HepG2 (cell line): Measurements from ENCODE around the gene HOXA9. TPM values are rescaled to one million over a fixed set of nuclear protein-coding genes. Genes with fewer than 3 reads are reported as not detected.

ENCODE experiments used
- DNMT3B ChIP-seq: conservative IDR thresholded peaks from 2 replicates; pipeline ENCODE4 v1.6.1; 2016; ENCODE audit warnings: missing biosample characterization, control low read depth
- ETV5 ChIP-seq: IDR thresholded peaks from 2 replicates; pipeline ENCODE4 v1.6.1; 2018; ENCODE audit warnings: missing biosample characterization, missing genetic modification reagents, inconsistent platforms, borderline replicate concordance
- KDM6A ChIP-seq: IDR thresholded peaks from 2 replicates; pipeline ENCODE4 v1.6.1; 2016; ENCODE audit warnings: low read depth
- KMT2A ChIP-seq: sonication (generic); formaldehyde crosslinking; IDR thresholded peaks from 2 replicates; pipeline ENCODE4 v1.4.0; 2020; ENCODE audit warnings: missing genetic modification reagents
- MED8 ChIP-seq: sonication (generic); formaldehyde crosslinking; IDR thresholded peaks from 2 replicates; pipeline ENCODE4 v1.8.1; 2023; ENCODE audit warnings: mild to moderate bottlenecking, missing genetic modification reagents; ENCODE audit not compliant: insufficient replicate concordance
- MTF2 ChIP-seq: sonication (generic); formaldehyde crosslinking; IDR thresholded peaks from 2 replicates; pipeline ENCODE4 v1.5.0; 2020; ENCODE audit warnings: missing genetic modification reagents, borderline replicate concordance
- POLR2A ChIP-seq, 2 experiments: IDR thresholded peaks; 2 replicates each; pipeline ENCODE4 v1.6.1; 2011; ENCODE audit warnings: low read depth in 2 of 2, low read length in 2 of 2, mild to moderate bottlenecking in 1 of 2, moderate library complexity in 1 of 2; ENCODE audit not compliant: insufficient read depth in 1 of 2
- RAD51 ChIP-seq: fragments of 450-650 bp; IDR thresholded peaks from 2 replicates; pipeline ENCODE4 v1.6.1; 2016; ENCODE audit warnings: borderline replicate concordance
- RELA ChIP-seq: sonication (generic); formaldehyde crosslinking; IDR thresholded peaks from 2 replicates; pipeline ENCODE4 v1.4.0; 2020; ENCODE audit warnings: missing genetic modification reagents
- SALL2 ChIP-seq: sonication (generic); formaldehyde crosslinking; IDR thresholded peaks from 2 replicates; pipeline ENCODE4 v1.8.1; 2023; ENCODE audit warnings: mild to moderate bottlenecking, missing genetic modification reagents, inconsistent platforms
- SIN3A ChIP-seq: IDR thresholded peaks from 2 replicates; pipeline ENCODE4 v1.6.1; 2011; ENCODE audit warnings: low read depth, mild to moderate bottlenecking, control low read depth, low read length, borderline replicate concordance
- TMF1 ChIP-seq: sonication (generic); formaldehyde crosslinking; IDR thresholded peaks from 2 replicates; pipeline ENCODE4 v1.8.1; 2022; ENCODE audit warnings: low read depth, missing genetic modification reagents
- ZBTB21 ChIP-seq: sonication (generic); formaldehyde crosslinking; IDR thresholded peaks from 2 replicates; pipeline ENCODE4 v1.4.0; 2020; ENCODE audit warnings: missing genetic modification reagents
- ZBTB43 ChIP-seq: sonication (generic); formaldehyde crosslinking; conservative IDR thresholded peaks from 2 replicates; pipeline ENCODE4 v1.4.0; 2020; ENCODE audit warnings: missing genetic modification reagents
- ZNF260 ChIP-seq: sonication (generic); formaldehyde crosslinking; IDR thresholded peaks from 2 replicates; pipeline ENCODE4 v1.4.0; 2020; ENCODE audit warnings: missing genetic modification reagents, low read depth, mild to moderate bottlenecking, borderline replicate concordance
- ZNF430 ChIP-seq: sonication (generic); formaldehyde crosslinking; IDR thresholded peaks from 2 replicates; pipeline ENCODE4 v1.9.0; 2021; ENCODE audit warnings: mild to moderate bottlenecking, missing genetic modification reagents
- ZNF431 ChIP-seq: sonication (generic); formaldehyde crosslinking; IDR thresholded peaks from 2 replicates; pipeline ENCODE4 v1.9.0; 2022; ENCODE audit warnings: missing genetic modification reagents, low read depth, mild to moderate bottlenecking, borderline replicate concordance
- ZNF501 ChIP-seq: sonication (generic); formaldehyde crosslinking; IDR thresholded peaks from 2 replicates; pipeline ENCODE4 v1.5.1; 2020; ENCODE audit warnings: mild to moderate bottlenecking, moderate library complexity, missing genetic modification reagents
- ZNF543 ChIP-seq: sonication (generic); formaldehyde crosslinking; IDR thresholded peaks from 2 replicates; pipeline ENCODE4 v1.4.0; 2020; ENCODE audit warnings: mild to moderate bottlenecking, missing genetic modification reagents
- ZNF547 ChIP-seq: sonication (generic); formaldehyde crosslinking; IDR thresholded peaks from 2 replicates; pipeline ENCODE4 v1.5.1; 2020; ENCODE audit warnings: mild to moderate bottlenecking, missing genetic modification reagents
- ZNF550 ChIP-seq: sonication (generic); formaldehyde crosslinking; IDR thresholded peaks from 2 replicates; pipeline ENCODE4 v1.4.0; 2020; ENCODE audit warnings: mild to moderate bottlenecking, missing genetic modification reagents, borderline replicate concordance
- ZNF605 ChIP-seq: sonication (generic); formaldehyde crosslinking; IDR thresholded peaks from 2 replicates; pipeline ENCODE4 v1.8.0; 2022; ENCODE audit warnings: mild to moderate bottlenecking, missing genetic modification reagents
- ZNF615 ChIP-seq: sonication (generic); formaldehyde crosslinking; IDR thresholded peaks from 2 replicates; pipeline ENCODE4 v1.5.0; 2020; ENCODE audit warnings: mild to moderate bottlenecking, missing genetic modification reagents, borderline replicate concordance
- ZNF629 ChIP-seq: sonication (generic); formaldehyde crosslinking; conservative IDR thresholded peaks from 2 replicates; pipeline ENCODE4 v1.5.0; 2020; ENCODE audit warnings: missing genetic modification reagents
- ZNF75D ChIP-seq: sonication (generic); formaldehyde crosslinking; IDR thresholded peaks from 2 replicates; pipeline ENCODE4 v1.8.1; 2023; ENCODE audit warnings: missing genetic modification reagents, mild to moderate bottlenecking, borderline replicate concordance
- polyA plus RNA-seq, 8 experiments: library from polyadenylated mRNA; depleted of rRNA in 3 of 8; stranded (reverse) in 7 of 8; unstranded in 1 of 8; fragments of >200 nt; fragmentation: Illumina TruSeq in 4 of 8; extraction: Trizol in 4 of 8; gene quantifications; 2 replicates each; pipeline versions ENCODE4 v1.2.1 to v1.2.3, GENCODE V29; 2011 to 2016; ENCODE audit warnings: low read depth in 4 of 8, missing spikeins in 1 of 8, mixed read lengths in 1 of 8; ENCODE audit not compliant: insufficient read depth in 1 of 8
- total RNA-seq, 5 experiments: library from RNA; depleted of rRNA; stranded (reverse); fragments of >200 nt; fragmentation: Illumina TruSeq; extraction: Trizol; gene quantifications; 2 replicates each; pipeline ENCODE4 v1.2.3, GENCODE V29; 2016; ENCODE audit warnings: low read depth in 1 of 5
- TF ChIP-seq, protein P1 (sequence below): sonication (generic); formaldehyde crosslinking; IDR thresholded peaks from 2 replicates; pipeline ENCODE4 v1.4.0; 2020; ENCODE audit warnings: missing genetic modification reagents
- TF ChIP-seq, protein P2 (sequence below): sonication (generic); formaldehyde crosslinking; IDR thresholded peaks from 2 replicates; pipeline ENCODE4 v1.5.0; 2020; ENCODE audit warnings: missing genetic modification reagents
- TF ChIP-seq, protein P3 (sequence below): sonication (generic); formaldehyde crosslinking; IDR thresholded peaks from 2 replicates; pipeline ENCODE4 v1.4.0; 2020; ENCODE audit warnings: mild to moderate bottlenecking, missing genetic modification reagents

Gene HOXA9
- total and polyA plus RNA-seq, 2 of the 13 experiments (the other 11 are each of a cell fraction or from before 2014, with no cell fraction given), result not detected

DNA sequence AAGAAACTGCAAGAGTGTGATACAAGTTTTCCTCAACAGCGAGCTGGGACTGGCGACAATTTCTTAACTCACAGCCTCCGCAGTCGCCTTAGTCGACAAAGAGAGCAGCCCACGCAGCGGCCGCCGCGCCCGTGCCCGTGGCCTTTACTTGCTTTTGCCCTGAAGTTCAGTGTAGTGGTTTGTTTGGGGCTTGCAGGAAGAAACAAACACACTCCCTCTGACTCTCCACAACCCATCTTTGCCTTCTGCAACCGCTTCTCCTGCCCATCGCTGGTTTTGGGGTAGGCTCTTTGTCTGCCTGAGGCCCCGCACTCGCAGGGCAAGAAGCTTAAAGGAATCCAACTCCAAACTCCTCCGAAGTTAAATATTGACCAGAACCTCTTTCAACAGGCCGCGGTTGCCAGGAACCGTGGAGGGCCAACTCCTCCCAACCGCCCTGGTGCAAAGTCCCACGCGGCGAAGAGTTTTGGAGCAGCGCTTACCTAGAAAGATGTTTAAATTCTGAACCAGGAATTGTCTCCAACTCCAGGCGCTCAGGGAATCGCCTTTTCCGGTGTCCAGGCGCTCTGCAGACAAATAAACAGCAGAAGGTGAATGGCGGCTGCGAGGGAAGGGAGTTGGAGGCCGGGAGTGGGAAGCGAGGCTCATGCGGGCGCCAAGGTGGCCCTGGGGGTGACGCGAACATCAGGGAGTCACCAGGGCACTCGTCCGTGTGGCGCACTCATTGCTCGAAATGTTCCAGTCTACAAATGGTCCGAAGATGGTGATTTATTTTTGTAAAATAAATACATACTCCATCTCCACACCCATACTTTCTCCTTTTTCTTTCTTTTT is 43.0 kb downstream of the HOXA9 start (continued):
- TF ChIP-seq, protein P1, sequence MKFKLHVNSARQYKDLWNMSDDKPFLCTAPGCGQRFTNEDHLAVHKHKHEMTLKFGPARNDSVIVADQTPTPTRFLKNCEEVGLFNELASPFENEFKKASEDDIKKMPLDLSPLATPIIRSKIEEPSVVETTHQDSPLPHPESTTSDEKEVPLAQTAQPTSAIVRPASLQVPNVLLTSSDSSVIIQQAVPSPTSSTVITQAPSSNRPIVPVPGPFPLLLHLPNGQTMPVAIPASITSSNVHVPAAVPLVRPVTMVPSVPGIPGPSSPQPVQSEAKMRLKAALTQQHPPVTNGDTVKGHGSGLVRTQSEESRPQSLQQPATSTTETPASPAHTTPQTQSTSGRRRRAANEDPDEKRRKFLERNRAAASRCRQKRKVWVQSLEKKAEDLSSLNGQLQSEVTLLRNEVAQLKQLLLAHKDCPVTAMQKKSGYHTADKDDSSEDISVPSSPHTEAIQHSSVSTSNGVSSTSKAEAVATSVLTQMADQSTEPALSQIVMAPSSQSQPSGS, result peak; percentile 37; the same call in 1 of the 2 replicates
- TF ChIP-seq ZNF629 (CRISPR knock-in tag) (no peak), MTF2 (0 out of 2 replicates have a peak, but pooled peaks have one; percentile 29), POLR2A (IDR thresholded peaks at IDR 0.05; ENCODE audit: insufficient read depth in 1 of 2, low read depth in 2 of 2, low read length in 2 of 2) (peak; percentile 81 to 96), KMT2A (CRISPR knock-in tag) (peak; percentile 51; the same call in 1 of the 2 replicates), ZBTB21 (peak; percentile 11; the same call in 1 of the 2 replicates), ZNF75D (CRISPR knock-in tag) (no peak), ZNF260 (CRISPR knock-in tag) (no peak), MED8 (peak; percentile 87), RAD51 (no peak), ZBTB43 (no peak), ZNF615 (CRISPR knock-in tag) (no peak), SIN3A (peak; percentile 45; the same call in 1 of the 2 replicates), ZNF431 (CRISPR knock-in tag) (0 out of 2 replicates have a peak, but pooled peaks have one; percentile 42), TMF1 (CRISPR knock-in tag) (no peak), ZNF430 (CRISPR knock-in tag) (peak; percentile 91; the same call in 1 of the 2 replicates), ZNF605 (CRISPR knock-in tag) (peak; percentile 68), RELA (CRISPR knock-in tag) (no peak), KDM6A (CRISPR knock-in tag) (peak; percentile 95), ZNF501 (peak; percentile 76), SALL2 (no peak; the same call in 1 of the 2 replicates), ETV5 (CRISPR knock-in tag) (peak; percentile 60), ZNF543 (CRISPR knock-in tag) (peak; percentile 86), ZNF550 (no peak), DNMT3B (CRISPR knock-in tag) (0 out of 2 replicates have a peak, but pooled peaks have one; percentile 51), ZNF547 (CRISPR knock-in tag) (no peak)
- TF ChIP-seq, protein P2, sequence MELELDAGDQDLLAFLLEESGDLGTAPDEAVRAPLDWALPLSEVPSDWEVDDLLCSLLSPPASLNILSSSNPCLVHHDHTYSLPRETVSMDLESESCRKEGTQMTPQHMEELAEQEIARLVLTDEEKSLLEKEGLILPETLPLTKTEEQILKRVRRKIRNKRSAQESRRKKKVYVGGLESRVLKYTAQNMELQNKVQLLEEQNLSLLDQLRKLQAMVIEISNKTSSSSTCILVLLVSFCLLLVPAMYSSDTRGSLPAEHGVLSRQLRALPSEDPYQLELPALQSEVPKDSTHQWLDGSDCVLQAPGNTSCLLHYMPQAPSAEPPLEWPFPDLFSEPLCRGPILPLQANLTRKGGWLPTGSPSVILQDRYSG (CRISPR knock-in tag), result peak; percentile 37; the same call in 1 of the 2 replicates
- TF ChIP-seq, protein P3, sequence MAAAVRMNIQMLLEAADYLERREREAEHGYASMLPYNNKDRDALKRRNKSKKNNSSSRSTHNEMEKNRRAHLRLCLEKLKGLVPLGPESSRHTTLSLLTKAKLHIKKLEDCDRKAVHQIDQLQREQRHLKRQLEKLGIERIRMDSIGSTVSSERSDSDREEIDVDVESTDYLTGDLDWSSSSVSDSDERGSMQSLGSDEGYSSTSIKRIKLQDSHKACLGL, result no peak; the same call in 1 of the 2 replicates
